Right atrium auricular region (tissue), 2 donors: ENCODE results near the gene RNF144A. TPM values are rescaled to one million over a fixed set of nuclear protein-coding genes. Genes with fewer than 3 reads are reported as not detected.

Experiments used
- DNase-seq: peaks from one replicate; pipeline ENCODE4 v3.0.0-alpha.2; 2019; ENCODE audit warnings: low spot score
- H3K27ac ChIP-seq, 2 donors: fragments of 200-600 bp; sonication (generic); 1 replicate in 1 of 2; 2 replicates in 1 of 2; pipeline ENCODE4 v1.5.1; 2016 to 2019
- H3K27me3 ChIP-seq, 2 donors: fragments of 200-600 bp; sonication (generic); one replicate each; pipeline versions ENCODE4 v1.5.1 to v1.6.0; 2017 to 2019
- H3K36me3 ChIP-seq: fragments of 200-600 bp; sonication (generic); one replicate; pipeline ENCODE4 v1.5.1; 2016
- H3K4me1 ChIP-seq, 2 donors: fragments of 200-600 bp; sonication (generic); one replicate each; pipeline versions ENCODE4 v1.5.1 to v1.6.0; 2017 to 2019
- H3K4me3 ChIP-seq, 2 donors: fragments of 200-600 bp; sonication (generic); 1 replicate in 1 of 2; 2 replicates in 1 of 2; pipeline ENCODE4 v1.5.1; 2017 to 2019; ENCODE audit warnings: mild to moderate bottlenecking in 1 of 2, moderate library complexity in 1 of 2
- H3K9me3 ChIP-seq, 2 donors: fragments of 200-600 bp; sonication (generic); one replicate each; pipeline ENCODE4 v1.5.1; 2019
- CTCF ChIP-seq, 2 donors: fragments of 200-600 bp; sonication (generic); IDR thresholded peaks; one replicate each; pipeline ENCODE4 v1.5.1; 2019; ENCODE audit warnings: antibody characterized with exemption in 2 of 2
- total RNA-seq, 2 donors: library from RNA; depleted of rRNA; stranded (reverse); fragments of >200 nt; gene quantifications; one replicate each; pipeline ENCODE4 v1.1.0, GENCODE V29; 2016

Gene RNF144A
- total RNA-seq, 2 donors from 2014 or later: 8.2 to 12.6 TPM

DNA sequence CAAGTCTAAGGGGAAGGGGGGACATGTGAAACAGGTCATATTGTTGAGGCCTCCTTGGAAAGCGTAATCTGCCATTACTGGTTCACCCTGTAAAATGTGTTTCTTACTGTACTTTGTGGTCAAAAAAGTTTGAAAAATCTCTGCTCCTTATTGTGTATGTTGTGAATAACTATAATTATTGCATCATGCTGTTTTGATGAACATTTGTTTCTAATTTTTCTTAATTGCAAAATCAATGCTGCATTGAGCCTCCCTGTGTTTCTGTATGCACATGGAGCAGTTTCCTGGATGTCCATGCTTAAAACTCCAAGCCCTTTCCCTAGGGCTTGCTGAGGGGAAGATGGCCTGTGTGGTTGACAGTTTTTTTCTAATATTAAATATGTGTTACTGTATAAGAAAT is 158.6 kb downstream of the RNF144A start:
- TF ChIP-seq CTCF (IDR thresholded peaks at IDR 0.05): no peak
- H3K9me3 ChIP-seq: no peaks in the 10 kb centered on the region
- no peak for DNase-seq

GRCh38 chr2:7077660-7078267 is 160.6 kb downstream of the RNF144A start:
- H3K9me3 ChIP-seq: no peaks in the 10 kb centered on the region
- no peaks in the 10 kb centered on the region for H3K27me3 ChIP-seq
- no peak for DNase-seq
- TF ChIP-seq CTCF (IDR thresholded peaks at IDR 0.05): no peak
- H3K36me3 ChIP-seq: no peaks in the 10 kb centered on the region
- H3K4me1 ChIP-seq: peaks cover 0 to 9% of the 10 kb centered on the region in 2 donors
- peak overlapping the region in 1 of 2 donors; percentile 6 for H3K27ac ChIP-seq
- no peak overlapping the region for H3K4me3 ChIP-seq

More for the DNA sequence above, 158.6 kb downstream of the RNF144A start:
- Histone ChIP-seq H3K36me3 (no peaks in the 10 kb centered on the region), H3K4me1 (peaks cover 0 to 9% of the 10 kb centered on the region in 2 donors), H3K27me3 (no peaks in the 10 kb centered on the region), H3K4me3 (no peak overlapping the region), H3K27ac (no peak overlapping the region)

- peaks cover 0 to 7% of the 10 kb centered on the region in 2 donors for H3K9me3 ChIP-seq
- DNase-seq: no peak
- no peak overlapping the region for H3K27ac ChIP-seq
Measured at GRCh38 chr2:7083580-7084509, 166.6 kb downstream of the RNF144A start.

GRCh38 chr2:7084601-7085000 is 167.4 kb downstream of the RNF144A start:
- no peak overlapping the region for H3K4me3 ChIP-seq
- no peak overlapping the region for H3K27ac ChIP-seq
- H3K4me1 ChIP-seq: no peaks in the 10 kb centered on the region
- no peaks in the 10 kb centered on the region for H3K27me3 ChIP-seq
- no peak for DNase-seq
- H3K36me3 ChIP-seq: no peaks in the 10 kb centered on the region
- no peak for TF ChIP-seq CTCF (IDR thresholded peaks at IDR 0.05)
- H3K9me3 ChIP-seq: peaks cover 0 to 7% of the 10 kb centered on the region in 2 donors

More at GRCh38 chr2:7083580-7084509, 166.6 kb downstream of the RNF144A start:
- Histone ChIP-seq H3K36me3 (no peaks in the 10 kb centered on the region), H3K4me1 (no peaks in the 10 kb centered on the region), H3K4me3 (no peak overlapping the region), H3K27me3 (no peaks in the 10 kb centered on the region)
- TF ChIP-seq CTCF (IDR thresholded peaks at IDR 0.05): peak in 1 of 2 donors; percentile 20

- Histone ChIP-seq H3K27ac (no peak overlapping the region), H3K4me1 (no peaks in the 10 kb centered on the region), H3K4me3 (no peak overlapping the region), H3K9me3 (no peaks in the 10 kb centered on the region), H3K36me3 (no peaks in the 10 kb centered on the region), H3K27me3 (no peaks in the 10 kb centered on the region)
- TF ChIP-seq CTCF (IDR thresholded peaks at IDR 0.05): no peak
- DNase-seq: no peak
Measured at GRCh38 chr2:7089284-7089683, 172.1 kb downstream of the RNF144A start.
